AG09309 (cell line): ENCODE measurements around the gene JPH3.
"Not testable (repeated sequence)": the region's sequence is repeated elsewhere in the genome, so short reads cannot be mapped to it uniquely, and the experiment has no call there.

Experiments
- DNase-seq: peaks from one replicate; pipeline ENCODE4 v3.0.0-alpha.2; 2010; ENCODE audit warnings: low read depth
- H3K4me3 ChIP-seq: 2 replicates; pipeline ENCODE4 v1.5.1; 2011; ENCODE audit warnings: mild to moderate bottlenecking, low read depth, low read length, moderate library complexity; ENCODE audit not compliant: control insufficient read depth
- TF ChIP-seq, protein P1 (sequence below): IDR thresholded peaks from 2 replicates; pipeline ENCODE4 v1.5.1; 2011; ENCODE audit warnings: mild to moderate bottlenecking, low read depth, low read length, inconsistent platforms; ENCODE audit not compliant: insufficient read depth, control insufficient read depth; ENCODE audit errors: missing control alignments

JPH3 gene

DNA sequence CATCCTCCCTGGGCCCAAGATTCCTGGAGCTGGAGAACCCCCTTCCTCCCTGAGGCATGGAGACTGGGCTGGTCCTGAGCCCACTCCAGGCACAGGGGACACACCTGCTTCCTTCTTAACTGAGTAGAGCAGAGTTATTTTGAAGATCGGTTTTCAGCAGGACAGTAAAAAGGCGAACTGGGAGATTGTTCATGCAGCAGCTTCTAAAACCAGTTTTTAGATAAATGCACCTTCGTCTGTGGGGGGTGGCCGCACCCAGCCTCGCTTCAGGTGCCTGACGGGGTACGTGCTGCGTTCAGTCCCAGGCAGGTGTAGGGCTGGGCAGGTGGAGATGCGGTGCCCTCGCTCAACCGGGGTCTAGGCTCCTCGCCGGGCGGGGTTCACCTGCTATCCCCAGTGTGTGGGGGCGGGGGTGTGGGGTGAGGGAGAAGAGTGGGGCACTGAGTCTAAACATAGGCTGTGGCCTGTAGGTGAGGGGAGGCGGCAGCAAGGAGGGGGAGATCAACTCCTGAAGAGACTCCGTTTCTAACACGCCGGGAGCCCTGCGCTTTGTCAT is 69.5 kb downstream of the JPH3 start:
- no peak overlapping the region for H3K4me3 ChIP-seq
- DNase-seq: no peak
- TF ChIP-seq, protein P1, sequence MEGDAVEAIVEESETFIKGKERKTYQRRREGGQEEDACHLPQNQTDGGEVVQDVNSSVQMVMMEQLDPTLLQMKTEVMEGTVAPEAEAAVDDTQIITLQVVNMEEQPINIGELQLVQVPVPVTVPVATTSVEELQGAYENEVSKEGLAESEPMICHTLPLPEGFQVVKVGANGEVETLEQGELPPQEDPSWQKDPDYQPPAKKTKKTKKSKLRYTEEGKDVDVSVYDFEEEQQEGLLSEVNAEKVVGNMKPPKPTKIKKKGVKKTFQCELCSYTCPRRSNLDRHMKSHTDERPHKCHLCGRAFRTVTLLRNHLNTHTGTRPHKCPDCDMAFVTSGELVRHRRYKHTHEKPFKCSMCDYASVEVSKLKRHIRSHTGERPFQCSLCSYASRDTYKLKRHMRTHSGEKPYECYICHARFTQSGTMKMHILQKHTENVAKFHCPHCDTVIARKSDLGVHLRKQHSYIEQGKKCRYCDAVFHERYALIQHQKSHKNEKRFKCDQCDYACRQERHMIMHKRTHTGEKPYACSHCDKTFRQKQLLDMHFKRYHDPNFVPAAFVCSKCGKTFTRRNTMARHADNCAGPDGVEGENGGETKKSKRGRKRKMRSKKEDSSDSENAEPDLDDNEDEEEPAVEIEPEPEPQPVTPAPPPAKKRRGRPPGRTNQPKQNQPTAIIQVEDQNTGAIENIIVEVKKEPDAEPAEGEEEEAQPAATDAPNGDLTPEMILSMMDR: no peak

DNA sequence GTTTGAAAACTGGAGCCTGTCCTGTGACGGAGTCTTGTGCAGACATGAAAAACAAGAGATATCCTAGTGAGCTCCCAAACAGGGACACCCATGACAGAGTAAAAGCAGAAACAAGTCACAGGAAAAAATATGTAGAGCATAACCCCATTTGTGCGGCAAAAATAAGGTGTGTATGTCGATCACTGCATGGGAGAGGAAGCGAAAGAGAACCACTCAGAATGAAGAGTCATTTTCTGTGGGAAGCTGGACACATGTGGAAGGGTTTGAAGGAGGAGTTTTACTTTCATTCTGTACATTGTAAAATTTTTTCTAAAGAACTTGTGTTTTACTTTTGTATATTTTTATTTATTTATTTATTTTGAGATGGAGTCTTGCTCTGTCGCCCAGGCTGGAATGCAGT is 72.1 kb downstream of the JPH3 start:
- no peak overlapping the region for H3K4me3 ChIP-seq
- TF ChIP-seq, protein P1: no peak
- no peak for DNase-seq

GRCh38 chr16:87675111-87675719 is 72.9 kb downstream of the JPH3 start:
- TF ChIP-seq, protein P1: no peak
- no peak for DNase-seq
- H3K4me3 ChIP-seq: no peak overlapping the region

DNA sequence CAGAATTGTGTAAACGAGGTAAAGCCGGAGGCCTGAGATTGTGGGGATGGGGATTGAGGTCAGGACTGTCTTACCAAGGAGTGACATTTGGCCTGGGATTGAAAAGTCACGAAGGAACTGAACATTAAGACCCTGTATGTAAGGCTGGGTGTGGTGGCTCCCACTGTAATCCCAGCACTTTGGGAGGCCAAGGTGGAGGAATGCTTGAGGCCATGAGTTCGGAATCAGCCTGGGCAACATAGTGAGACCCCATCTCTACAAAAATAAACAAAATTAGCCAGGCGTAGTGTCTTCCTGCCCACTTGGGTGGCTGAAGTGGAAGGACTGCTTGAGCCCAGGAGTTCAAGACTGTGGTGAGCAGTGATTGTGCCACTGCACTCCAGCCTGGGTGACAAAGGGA is 75.5 kb downstream of the JPH3 start:
- DNase-seq: no peak
- TF ChIP-seq, protein P1: no peak
- no peak overlapping the region for H3K4me3 ChIP-seq

GRCh38 chr16:87678618-87679017 is 76.3 kb downstream of the JPH3 start:
- TF ChIP-seq, protein P1: no peak

DNA sequence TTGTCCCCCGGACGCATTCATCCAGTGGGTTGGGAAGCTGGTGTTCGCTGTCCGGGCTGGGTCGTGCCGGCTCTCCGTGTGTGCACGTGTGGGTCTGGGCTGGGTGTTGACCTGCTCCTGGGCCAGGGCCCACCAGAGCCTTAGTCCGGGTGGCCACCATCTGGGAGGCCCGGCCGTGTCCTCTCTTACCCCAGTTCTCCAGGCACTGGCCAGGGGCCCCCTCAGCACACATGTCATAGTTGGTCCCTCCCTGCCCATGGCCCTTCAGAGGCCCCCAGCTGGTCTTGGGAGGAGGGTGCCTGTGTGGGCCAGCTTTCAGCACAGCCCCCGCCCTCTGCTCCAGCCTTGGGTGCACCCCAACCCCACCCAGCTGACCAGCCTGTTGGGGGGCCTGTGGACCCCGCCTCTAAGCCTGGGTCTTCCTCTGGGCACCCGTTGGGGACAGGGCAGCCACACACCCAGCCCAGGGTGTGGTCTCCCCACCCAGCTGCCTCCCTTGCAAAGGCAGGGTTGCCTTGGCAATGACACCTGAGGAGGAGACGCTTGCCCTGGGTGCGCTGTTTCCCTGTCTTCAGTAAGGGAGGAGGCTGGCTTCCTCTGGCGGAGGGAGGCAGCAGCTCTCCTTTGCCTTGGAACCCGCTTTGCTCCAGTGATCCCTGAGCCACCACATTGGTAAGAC is 77.4 kb downstream of the JPH3 start:
- H3K4me3 ChIP-seq: no peak overlapping the region
- no peak for DNase-seq
- TF ChIP-seq, protein P1: no peak

More at GRCh38 chr16:87678618-87679017, 76.3 kb downstream of the JPH3 start:
- DNase-seq: no peak
- H3K4me3 ChIP-seq: no peak overlapping the region

DNA sequence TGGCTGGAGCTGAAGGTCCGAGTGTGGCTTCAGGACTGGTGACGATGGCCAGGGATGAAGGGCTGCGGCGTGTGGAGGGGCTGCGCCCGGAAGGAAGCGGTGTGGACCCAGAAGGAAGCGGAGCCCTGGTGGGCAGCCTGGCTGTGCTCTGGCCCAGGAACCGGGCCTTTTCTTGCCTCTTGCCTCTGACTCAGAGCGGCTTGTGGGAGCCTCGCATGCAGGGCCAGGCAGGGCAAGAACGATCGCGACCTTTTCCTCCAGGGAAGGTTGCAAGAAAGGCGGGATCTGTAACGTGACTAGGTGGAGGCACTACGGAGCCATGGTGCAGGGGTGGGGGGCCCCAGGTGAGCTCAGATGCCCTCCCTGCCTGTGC is 78.0 kb downstream of the JPH3 start:
- H3K4me3 ChIP-seq: no peak overlapping the region
- TF ChIP-seq, protein P1: no peak
- no peak for DNase-seq

DNA sequence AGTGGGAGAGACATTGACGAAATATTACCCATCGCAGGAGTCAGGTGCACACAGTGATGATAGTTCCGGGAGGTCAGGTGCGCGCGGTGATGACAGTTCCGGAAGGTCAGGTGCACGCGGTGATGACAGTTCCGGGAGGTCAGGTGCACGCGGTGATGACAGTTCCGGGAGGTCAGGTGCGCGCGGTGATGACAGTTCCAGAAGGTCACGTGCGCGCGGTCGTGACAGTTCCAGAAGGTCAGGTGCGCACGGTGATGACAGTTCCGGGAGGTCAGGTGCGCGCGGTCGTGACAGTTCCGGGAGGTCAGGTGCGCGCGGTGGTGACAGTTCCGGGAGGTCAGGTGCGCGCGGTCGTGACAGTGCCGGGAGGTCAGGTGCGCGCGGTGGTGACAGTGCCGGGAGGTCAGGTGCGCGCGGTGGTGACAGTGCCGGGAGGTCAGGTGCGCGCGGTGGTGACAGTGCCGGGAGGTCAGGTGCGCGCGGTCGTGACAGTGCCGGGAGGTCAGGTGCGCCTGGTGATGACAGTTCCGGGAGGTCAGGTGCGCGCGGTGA is 78.8 kb downstream of the JPH3 start:
- DNase-seq, H3K4me3 ChIP-seq: not testable (repeated sequence)
